ENCODE measurements around the gene EPHB1. TPM values are rescaled to one million over a fixed set of nuclear protein-coding genes. Genes with fewer than 3 reads are reported as not detected.

Gene EPHB1
- total and polyA plus RNA-seq, 12 donors, result 0.07 to 3.4 (median 1.6) TPM

DNA sequence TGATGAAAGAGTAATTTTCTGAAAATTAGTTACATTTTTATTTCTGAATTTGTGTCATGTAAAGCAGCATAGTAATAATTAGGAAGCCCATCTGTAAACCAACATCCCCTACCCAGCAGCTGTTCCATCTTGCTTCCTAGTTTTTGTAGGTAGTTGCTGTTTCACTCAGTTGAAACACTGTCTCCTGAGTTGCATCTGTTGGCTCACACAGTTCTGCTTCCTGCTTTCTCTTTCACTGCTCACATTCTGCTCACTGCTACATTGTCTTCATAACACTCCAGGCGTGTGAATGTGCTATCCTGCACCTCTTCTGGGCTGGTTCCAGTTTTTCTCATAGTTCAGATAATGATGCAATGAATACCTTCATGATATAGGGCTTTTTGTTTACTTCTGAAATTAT is 123.4 kb downstream of the EPHB1 start:
- intact Hi-C loops (cut with DNase I), result no loop called here
- ATAC-seq (no peak), DNase-seq (no peak)
- Histone ChIP-seq H3K4me1 (no peaks in the 10 kb centered on the region), H3K27me3 (no peaks in the 10 kb centered on the region), H3K4me3 (no peak overlapping the region), H3K27ac (no peak overlapping the region), H3K36me3 (no peaks in the 10 kb centered on the region), H3K9me3 (peaks cover 0 to 2% (median 0%) of the 10 kb centered on the region in 11 donors)
- 36 to 73% methylated on average over 1 of the region's 1 CpG for WGBS, 2 donors
- TF ChIP-seq, protein P1, sequence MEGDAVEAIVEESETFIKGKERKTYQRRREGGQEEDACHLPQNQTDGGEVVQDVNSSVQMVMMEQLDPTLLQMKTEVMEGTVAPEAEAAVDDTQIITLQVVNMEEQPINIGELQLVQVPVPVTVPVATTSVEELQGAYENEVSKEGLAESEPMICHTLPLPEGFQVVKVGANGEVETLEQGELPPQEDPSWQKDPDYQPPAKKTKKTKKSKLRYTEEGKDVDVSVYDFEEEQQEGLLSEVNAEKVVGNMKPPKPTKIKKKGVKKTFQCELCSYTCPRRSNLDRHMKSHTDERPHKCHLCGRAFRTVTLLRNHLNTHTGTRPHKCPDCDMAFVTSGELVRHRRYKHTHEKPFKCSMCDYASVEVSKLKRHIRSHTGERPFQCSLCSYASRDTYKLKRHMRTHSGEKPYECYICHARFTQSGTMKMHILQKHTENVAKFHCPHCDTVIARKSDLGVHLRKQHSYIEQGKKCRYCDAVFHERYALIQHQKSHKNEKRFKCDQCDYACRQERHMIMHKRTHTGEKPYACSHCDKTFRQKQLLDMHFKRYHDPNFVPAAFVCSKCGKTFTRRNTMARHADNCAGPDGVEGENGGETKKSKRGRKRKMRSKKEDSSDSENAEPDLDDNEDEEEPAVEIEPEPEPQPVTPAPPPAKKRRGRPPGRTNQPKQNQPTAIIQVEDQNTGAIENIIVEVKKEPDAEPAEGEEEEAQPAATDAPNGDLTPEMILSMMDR (IDR thresholded peaks at IDR 0.05), result no peak

DNA sequence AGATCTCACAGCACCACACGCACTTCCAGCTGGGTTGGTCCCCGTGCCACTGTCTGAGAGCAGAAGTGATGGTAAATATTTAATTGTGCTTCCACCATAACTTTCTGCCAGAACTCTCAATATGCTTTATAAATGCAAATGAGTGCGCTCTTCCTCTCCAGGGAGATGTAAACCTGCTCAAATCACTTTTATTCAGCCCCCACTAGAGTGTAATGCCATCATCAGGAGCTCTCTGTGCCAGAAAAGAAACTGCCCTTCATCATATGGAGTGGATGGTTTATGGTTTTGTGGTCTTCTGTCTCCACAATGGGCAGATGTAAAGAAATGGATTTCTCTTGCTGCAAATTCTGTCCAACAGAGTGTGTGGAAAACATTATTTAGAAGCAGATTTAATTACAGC is 127.0 kb downstream of the EPHB1 start:
- H3K27ac ChIP-seq, result no peak overlapping the region
- H3K36me3 ChIP-seq, result no peaks in the 10 kb centered on the region
- ATAC-seq, result no peak
- no peaks in the 10 kb centered on the region for H3K27me3 ChIP-seq
- H3K4me3 ChIP-seq, result no peak overlapping the region
- intact Hi-C loops (cut with DNase I), result no loop called here
- H3K9me3 ChIP-seq, result peaks cover 0 to 18% (median 8%) of the 10 kb centered on the region in 11 donors
- no peak for DNase-seq
- no peaks in the 10 kb centered on the region for H3K4me1 ChIP-seq
- WGBS, 2 donors, result 88 to 91% methylated on average over 3 of the region's 3 CpGs
- TF ChIP-seq, protein P1 (IDR thresholded peaks at IDR 0.05), result no peak

DNA sequence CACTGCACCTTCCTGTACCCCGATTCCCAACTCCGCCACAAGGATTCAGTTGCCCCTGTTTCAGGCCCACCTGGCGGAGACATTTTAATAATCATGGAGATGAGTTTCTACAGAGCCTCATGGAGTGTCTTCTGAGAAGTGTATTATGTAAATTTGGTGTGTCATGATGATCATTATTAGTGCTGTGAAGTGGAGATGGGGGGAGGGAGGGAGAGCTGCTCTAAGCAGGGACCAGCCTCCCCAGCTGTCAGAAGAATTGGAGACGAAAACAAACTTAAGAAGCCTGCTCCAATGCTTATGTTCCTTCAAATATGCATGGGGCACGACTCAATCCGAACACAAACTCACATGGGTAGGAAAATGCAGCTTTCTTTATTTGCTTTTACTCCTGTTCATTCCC is 127.8 kb downstream of the EPHB1 start:
- Histone ChIP-seq H3K4me1 (no peaks in the 10 kb centered on the region), H3K27ac (no peak overlapping the region), H3K9me3 (peaks cover 0 to 18% (median 8%) of the 10 kb centered on the region in 11 donors), H3K36me3 (no peaks in the 10 kb centered on the region), H3K27me3 (no peaks in the 10 kb centered on the region), H3K4me3 (no peak overlapping the region)
- TF ChIP-seq, protein P1 (IDR thresholded peaks at IDR 0.05), result no peak
- intact Hi-C loops (cut with DNase I), result no loop called here
- no peak for ATAC-seq
- no peak for DNase-seq
- WGBS, 2 donors, result 90 to 92% methylated on average over 6 of the region's 6 CpGs

DNA sequence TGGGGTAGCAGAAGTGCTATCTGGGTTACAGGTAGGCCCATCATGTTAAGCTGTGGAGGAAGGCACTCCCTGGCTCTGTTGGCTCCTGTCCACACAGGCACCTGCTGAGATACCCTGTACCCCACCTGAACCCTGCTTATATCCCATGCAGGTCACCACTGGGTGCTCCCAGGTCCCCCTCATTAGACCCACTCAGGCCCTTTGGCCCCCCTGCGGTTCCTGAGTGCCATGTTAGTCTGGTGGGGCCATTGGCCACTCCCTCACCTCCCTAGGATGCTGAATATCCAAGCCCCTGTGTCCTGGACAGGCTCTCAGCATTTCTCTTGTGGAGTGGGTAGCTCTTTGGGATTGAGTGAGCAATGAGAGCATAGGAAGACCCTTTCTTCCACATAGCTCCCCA is 128.2 kb downstream of the EPHB1 start:
- no peak for DNase-seq
- TF ChIP-seq, protein P1 (IDR thresholded peaks at IDR 0.05), result no peak
- Histone ChIP-seq H3K36me3 (no peaks in the 10 kb centered on the region), H3K27me3 (no peaks in the 10 kb centered on the region), H3K9me3 (peaks cover 0 to 18% (median 8%) of the 10 kb centered on the region in 11 donors), H3K4me1 (no peaks in the 10 kb centered on the region), H3K4me3 (no peak overlapping the region), H3K27ac (no peak overlapping the region)
- no peak for ATAC-seq
- intact Hi-C loops (cut with DNase I), result no loop called here
- WGBS, 2 donors, result 74 to 81% methylated on average over 1 of the region's 1 CpG

All from heart right ventricle (tissue), 16 donors.